Naive thymus-derived CD8-positive, alpha-beta T cell (primary cell): ENCODE measurements around the gene GTF3C5. TPM values are rescaled to one million over a fixed set of nuclear protein-coding genes. Genes with fewer than 3 reads are reported as not detected.
A peak's percentile ranks its signal among the peaks of the same experiment; 100 is the strongest.
"Not testable (repeated sequence)": the region's sequence is repeated elsewhere in the genome, so short reads cannot be mapped to it uniquely, and the experiment has no call there.

Experiments
- ATAC-seq, 2 donors: fragments of 150-1000 bp; cut with Tn5 transposase in 1 of 2; sonication (Bioruptor Pico), chemical (Tn5 transposase) in 1 of 2; 1 replicate in 1 of 2; 2 replicates in 1 of 2; pipeline ENCODE4 v1.10.0; 2021; ENCODE audit warnings: mild to moderate bottlenecking in 2 of 2, moderate library complexity in 2 of 2
- POLR2A ChIA-PET: fragments of 350-600 bp; sonication (Branson Sonifier 250); formaldehyde crosslinking; loops from one replicate; lab custom pipeline; 2021; ENCODE audit warnings: antibody characterized with exemption; lab: Charles Lee
- DNase-seq, 10 donors: peaks; one replicate each; pipeline versions ENCODE4 v3.0.0 to v3.0.0-alpha.2; 2020 to 2022
- H3K27ac Mint-ChIP-seq, 10 donors: one replicate each; pipeline ENCODE4 v1.8.0; 2020 to 2022; ENCODE audit warnings: mild to moderate bottlenecking in 10 of 10, mixed read lengths in 10 of 10, moderate library complexity in 4 of 10, inconsistent platforms in 1 of 10
- H3K27me3 Mint-ChIP-seq, 5 donors: one replicate each; pipeline ENCODE4 v1.8.0; 2021 to 2022; ENCODE audit warnings: mixed read lengths in 5 of 5
- H3K36me3 Mint-ChIP-seq, 3 donors: one replicate each; pipeline ENCODE4 v1.8.0; 2020 to 2022; ENCODE audit warnings: mixed read lengths in 3 of 3, mild to moderate bottlenecking in 2 of 3, inconsistent platforms in 1 of 3
- H3K4me1 Mint-ChIP-seq, 4 donors: one replicate each; pipeline ENCODE4 v1.8.0; 2021 to 2022; ENCODE audit warnings: mixed read lengths in 4 of 4
- H3K4me3 Mint-ChIP-seq, 10 donors: one replicate each; pipeline ENCODE4 v1.8.0; 2020 to 2022; ENCODE audit warnings: mild to moderate bottlenecking in 10 of 10, mixed read lengths in 10 of 10, moderate library complexity in 6 of 10, inconsistent platforms in 1 of 10
- H3K9me3 Mint-ChIP-seq, 9 donors: one replicate each; pipeline ENCODE4 v1.8.0; 2020 to 2022; ENCODE audit warnings: mixed read lengths in 9 of 9, mild to moderate bottlenecking in 3 of 9, inconsistent platforms in 1 of 9, moderate library complexity in 1 of 9
- polyA plus RNA-seq, 3 donors: library from polyadenylated mRNA; unstranded; fragments of 300-500 nt; fragmentation: Illumina TruSeq; gene quantifications; one replicate each; pipeline ENCODE4 v1.2.3, GENCODE V29; 2021
- total RNA-seq, 8 experiments: library from RNA in 2 of 8; stranded (reverse) in 2 of 8; gene quantifications; one replicate each; pipeline ENCODE4 v1.2.3 and lab custom pipeline; 2021 to 2026

The GTF3C5 gene
- total and polyA plus RNA-seq, 5 experiments from 2014 or later, result 33.7 to 81.2 (median 40.1) TPM

- H3K4me1 Mint-ChIP-seq, H3K36me3 Mint-ChIP-seq, POLR2A ChIA-PET, ATAC-seq, H3K9me3 Mint-ChIP-seq, H3K27me3 Mint-ChIP-seq, DNase-seq, H3K27ac Mint-ChIP-seq, H3K4me3 Mint-ChIP-seq: not testable (repeated sequence)
Observed at GRCh38 chr9:133080786-133081779, 50.3 kb downstream of the GTF3C5 start.

GRCh38 chr9:133081957-133082644 lies 51.3 kb downstream of the GTF3C5 start:
- H3K9me3 Mint-ChIP-seq, H3K27me3 Mint-ChIP-seq, H3K27ac Mint-ChIP-seq, H3K4me3 Mint-ChIP-seq, H3K36me3 Mint-ChIP-seq, H3K4me1 Mint-ChIP-seq, DNase-seq, ATAC-seq: not testable (repeated sequence)
- POLR2A ChIA-PET, result interaction anchor here (0.6 kb wide), 1 partner anchor 25 kb away, joined by 4 read pairs; no protein-coding TSS in a partner anchor

GRCh38 chr9:133083688-133084087 lies 52.9 kb downstream of the GTF3C5 start:
- H3K27ac Mint-ChIP-seq, ATAC-seq, POLR2A ChIA-PET, DNase-seq, H3K4me1 Mint-ChIP-seq, H3K27me3 Mint-ChIP-seq, H3K36me3 Mint-ChIP-seq, H3K4me3 Mint-ChIP-seq, H3K9me3 Mint-ChIP-seq: not testable (repeated sequence)

- H3K27ac Mint-ChIP-seq, POLR2A ChIA-PET, H3K4me3 Mint-ChIP-seq, ATAC-seq, DNase-seq, H3K36me3 Mint-ChIP-seq, H3K4me1 Mint-ChIP-seq, H3K9me3 Mint-ChIP-seq, H3K27me3 Mint-ChIP-seq: not testable (repeated sequence)
Observed at GRCh38 chr9:133086212-133086860, 55.5 kb downstream of the GTF3C5 start.

GRCh38 chr9:133086894-133087293 lies 56.1 kb downstream of the GTF3C5 start:
- DNase-seq, result no peak
- no peak overlapping the region for H3K27ac Mint-ChIP-seq
- H3K9me3 Mint-ChIP-seq, result no peaks in the 10 kb centered on the region
- POLR2A ChIA-PET, result no interaction called here
- no peaks in the 10 kb centered on the region for H3K4me1 Mint-ChIP-seq
- ATAC-seq, result no peak
- no peaks in the 10 kb centered on the region for H3K36me3 Mint-ChIP-seq
- H3K4me3 Mint-ChIP-seq, result no peak overlapping the region
- H3K27me3 Mint-ChIP-seq, result peaks cover 0 to under 1% (median 0%) of the 10 kb centered on the region in 5 donors

- Mint-ChIP-seq H3K27ac (no peak overlapping the region), H3K4me3 (no peak overlapping the region), H3K36me3 (no peaks in the 10 kb centered on the region), H3K27me3 (no peaks in the 10 kb centered on the region), H3K9me3 (no peaks in the 10 kb centered on the region), H3K4me1 (peaks cover 0 to 2% (median 0%) of the 10 kb centered on the region in 4 donors)
- ATAC-seq (no peak), DNase-seq (no peak)
- POLR2A ChIA-PET, result no interaction called here
Observed at GRCh38 chr9:133087429-133088145, 56.8 kb downstream of the GTF3C5 start.

- POLR2A ChIA-PET, result no interaction called here
- no peak overlapping the region for H3K27ac Mint-ChIP-seq
- H3K9me3 Mint-ChIP-seq, result no peaks in the 10 kb centered on the region
- ATAC-seq (no peak), DNase-seq (no peak)
- H3K27me3 Mint-ChIP-seq, result no peaks in the 10 kb centered on the region
- no peak overlapping the region for H3K4me3 Mint-ChIP-seq
- peaks cover 0 to 2% (median 0%) of the 10 kb centered on the region in 4 donors for H3K4me1 Mint-ChIP-seq
- no peaks in the 10 kb centered on the region for H3K36me3 Mint-ChIP-seq
Observed at GRCh38 chr9:133088146-133088750, 57.5 kb downstream of the GTF3C5 start.

GRCh38 chr9:133088756-133089155 lies 58.0 kb downstream of the GTF3C5 start:
- ATAC-seq, result no peak
- H3K27ac Mint-ChIP-seq, result peak overlapping the region in 1 of 10 donors; percentile 41
- POLR2A ChIA-PET, result interaction anchor here (0.7 kb wide), 1 partner anchor 45 kb away, joined by 3 read pairs; no protein-coding TSS in a partner anchor
- no peaks in the 10 kb centered on the region for H3K9me3 Mint-ChIP-seq
- H3K4me3 Mint-ChIP-seq, result no peak overlapping the region
- H3K27me3 Mint-ChIP-seq, result no peaks in the 10 kb centered on the region
- H3K4me1 Mint-ChIP-seq, result peaks cover 0 to 2% (median 0%) of the 10 kb centered on the region in 4 donors
- H3K36me3 Mint-ChIP-seq, result no peaks in the 10 kb centered on the region
- no peak for DNase-seq

GRCh38 chr9:133089271-133089671 lies 58.5 kb downstream of the GTF3C5 start:
- Mint-ChIP-seq H3K27ac (no peak overlapping the region), H3K4me3 (no peak overlapping the region), H3K36me3 (no peaks in the 10 kb centered on the region), H3K4me1 (peaks cover 0 to 2% (median 0%) of the 10 kb centered on the region in 4 donors), H3K9me3 (no peaks in the 10 kb centered on the region), H3K27me3 (no peaks in the 10 kb centered on the region)
- POLR2A ChIA-PET, result interaction anchor here (0.7 to 0.8 kb wide), 2 partner anchors 31 to 44 kb away, joined by 3 read pairs; no protein-coding TSS in a partner anchor
- no peak for DNase-seq
- no peak for ATAC-seq

GRCh38 chr9:133090187-133090586 lies 59.4 kb downstream of the GTF3C5 start:
- Mint-ChIP-seq H3K27ac (no peak overlapping the region), H3K4me3 (no peak overlapping the region), H3K36me3 (peaks cover 0 to 5% (median 0%) of the 10 kb centered on the region in 3 donors), H3K4me1 (peaks cover 0 to 2% (median 0%) of the 10 kb centered on the region in 4 donors), H3K9me3 (peaks cover 0 to 7% (median 2%) of the 10 kb centered on the region in 9 donors), H3K27me3 (no peaks in the 10 kb centered on the region)
- POLR2A ChIA-PET, result interaction anchor here (1.3 kb wide), 1 partner anchor 59 kb away, joined by 3 read pairs; no protein-coding TSS in a partner anchor
- ATAC-seq, result no peak
- DNase-seq, result no peak

- DNase-seq (no peak), ATAC-seq (no peak)
- Mint-ChIP-seq H3K9me3 (peaks cover 0 to 13% (median 8%) of the 10 kb centered on the region in 9 donors), H3K4me1 (peaks cover 0 to 2% (median 0%) of the 10 kb centered on the region in 4 donors), H3K27ac (peak overlapping the region in 2 of 10 donors; percentile 24 to 48), H3K36me3 (peaks cover 0 to 7% (median 1%) of the 10 kb centered on the region in 3 donors), H3K4me3 (peak overlapping the region in 1 of 10 donors; percentile 38), H3K27me3 (no peaks in the 10 kb centered on the region)
- POLR2A ChIA-PET, result interaction anchor here (0.5 to 1.3 kb wide), 2 partner anchors 10 to 58 kb away, joined by 3 to 4 read pairs; no protein-coding TSS in a partner anchor
Observed at GRCh38 chr9:133090752-133091385, 60.1 kb downstream of the GTF3C5 start.
